ENCODE measurements around the gene ACSL1. TPM values are rescaled to one million over a fixed set of nuclear protein-coding genes. Genes with fewer than 3 reads are reported as not detected.

ACSL1 gene
- total RNA-seq, 1 donor from 2014 or later, result 287 TPM

DNA sequence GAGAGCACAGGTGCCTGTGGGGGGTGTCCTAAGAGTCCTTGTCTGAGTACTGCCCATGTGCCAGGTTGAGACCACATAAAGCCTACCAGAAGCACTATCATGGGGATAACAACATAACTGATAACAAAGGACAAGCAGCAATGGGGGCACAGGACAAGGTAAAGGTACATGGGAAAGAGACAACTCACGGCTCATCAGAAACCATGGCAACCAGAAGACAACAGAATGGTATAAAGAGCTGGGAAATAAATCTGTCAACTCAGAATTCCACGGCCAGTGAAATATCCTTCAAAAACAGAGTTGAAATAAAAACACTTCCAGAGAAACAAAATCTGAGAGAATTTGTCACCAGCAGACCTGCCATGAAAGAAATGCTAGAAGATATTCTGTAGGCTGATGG, 111.9 kb downstream of the ACSL1 start:
- no peaks in the 10 kb centered on the region for H3K36me3 ChIP-seq
- H3K4me1 ChIP-seq, result no peaks in the 10 kb centered on the region
- intact Hi-C loops (cut with DNase I), result no loop called here
- no peaks in the 10 kb centered on the region for H3K9me3 ChIP-seq
- no peak for TF ChIP-seq CTCF (IDR thresholded peaks at IDR 0.05)
- no peaks in the 10 kb centered on the region for H3K27me3 ChIP-seq
- ATAC-seq, result no peak
- no peak overlapping the region for H3K27ac ChIP-seq
- DNase-seq, result no peak
- H3K4me3 ChIP-seq, result no peak overlapping the region

GRCh38 chr4:184712322-184712721, 113.4 kb downstream of the ACSL1 start:
- Histone ChIP-seq H3K27me3 (no peaks in the 10 kb centered on the region), H3K4me1 (no peaks in the 10 kb centered on the region), H3K4me3 (no peak overlapping the region), H3K9me3 (no peaks in the 10 kb centered on the region), H3K27ac (no peak overlapping the region), H3K36me3 (no peaks in the 10 kb centered on the region)
- DNase-seq (no peak), ATAC-seq (no peak)
- intact Hi-C loops (cut with DNase I), result no loop called here
- no peak for TF ChIP-seq CTCF (IDR thresholded peaks at IDR 0.05)

- no peak overlapping the region for H3K27ac ChIP-seq
- H3K9me3 ChIP-seq, result no peaks in the 10 kb centered on the region
- DNase-seq (no peak), ATAC-seq (no peak)
- no peak for TF ChIP-seq CTCF (IDR thresholded peaks at IDR 0.05)
- no peaks in the 10 kb centered on the region for H3K27me3 ChIP-seq
- intact Hi-C loops (cut with DNase I), result no loop called here
- no peak overlapping the region for H3K4me3 ChIP-seq
- no peaks in the 10 kb centered on the region for H3K4me1 ChIP-seq
- no peaks in the 10 kb centered on the region for H3K36me3 ChIP-seq
Measured at GRCh38 chr4:184706453-184706852, 119.3 kb downstream of the ACSL1 start.

- TF ChIP-seq CTCF (IDR thresholded peaks at IDR 0.05), result no peak
- intact Hi-C loops (cut with DNase I), result no loop called here
- ATAC-seq, result no peak
Measured at GRCh38 chr4:184705692-184706091, 120.1 kb downstream of the ACSL1 start.

More at GRCh38 chr4:184705692-184706091, 120.1 kb downstream of the ACSL1 start:
- Histone ChIP-seq H3K4me1 (no peaks in the 10 kb centered on the region), H3K36me3 (no peaks in the 10 kb centered on the region), H3K9me3 (no peaks in the 10 kb centered on the region), H3K27ac (no peak overlapping the region), H3K27me3 (no peaks in the 10 kb centered on the region), H3K4me3 (no peak overlapping the region)
- DNase-seq, result no peak

Small RNA genes within 50 kb of the gene (microRNA-seq; reads per million reads assigned to microRNA genes)
- gene MIR3945 (ENCODE audit: borderline microRNAs expressed), result not detected

Other genes starting within 250 kb of the ACSL1 start
- 17.5 TPM for gene CASP3, start 176.5 kb downstream of the ACSL1 start, total RNA-seq
- gene PRIMPOL, start 176.2 kb downstream of the ACSL1 start, total RNA-seq, result 14.4 TPM
- gene CENPU, start 91.9 kb downstream of the ACSL1 start, total RNA-seq, result 1.7 TPM
- gene HELT, start 192.5 kb upstream of the ACSL1 start, total RNA-seq, result 0.49 TPM